NCI-H345 treated with DMSO at 0.1 percent for 48 hours (cell line): Measurements from ENCODE around the gene NAB1.
A peak's percentile ranks its signal among the peaks of the same experiment; 100 is the strongest.
"Not testable (repeated sequence)": the region's sequence is repeated elsewhere in the genome, so short reads cannot be mapped to it uniquely, and the experiment has no call there.

Source experiments
- DNase-seq: peaks from one replicate; lab custom pipeline; 2025; ENCODE audit not compliant: unreplicated experiment; lab: John Stamatoyannopoulos, UW

The NAB1 gene

GRCh38 chr2:190708650-190709049, 59.8 kb downstream of the NAB1 start:
- not testable (repeated sequence) for DNase-seq

GRCh38 chr2:190711069-190711468, 62.2 kb downstream of the NAB1 start:
- DNase-seq = no peak

GRCh38 chr2:190713471-190713870, 64.6 kb downstream of the NAB1 start:
- DNase-seq = no peak

- no peak for DNase-seq
These were observed 66.1 kb downstream of the NAB1 start for GRCh38 chr2:190714958-190715357.

GRCh38 chr2:190716176-190716807, 67.4 kb downstream of the NAB1 start:
- no peak for DNase-seq

GRCh38 chr2:190717306-190717705, 68.4 kb downstream of the NAB1 start:
- DNase-seq = no peak

GRCh38 chr2:190717764-190718651, 69.1 kb downstream of the NAB1 start:
- DNase-seq = peak; percentile 28

GRCh38 chr2:190718652-190719526, 70.0 kb downstream of the NAB1 start:
- no peak for DNase-seq

GRCh38 chr2:190720276-190720675, 71.4 kb downstream of the NAB1 start:
- no peak for DNase-seq

- no peak for DNase-seq
These were observed 71.8 kb downstream of the NAB1 start for GRCh38 chr2:190720691-190721090.

- no peak for DNase-seq
These were observed 73.3 kb downstream of the NAB1 start for GRCh38 chr2:190722061-190722759.

- DNase-seq = no peak
These were observed 74.0 kb downstream of the NAB1 start for GRCh38 chr2:190722835-190723234.

- DNase-seq = no peak
These were observed 74.7 kb downstream of the NAB1 start for GRCh38 chr2:190723397-190724090.

- DNase-seq = no peak
These were observed 77.4 kb downstream of the NAB1 start for GRCh38 chr2:190726255-190726654.

- DNase-seq = no peak
These were observed 87.5 kb downstream of the NAB1 start for GRCh38 chr2:190736355-190736754.

GRCh38 chr2:190740449-190740848, 91.6 kb downstream of the NAB1 start:
- no peak for DNase-seq
